T-helper 2 cell (primary cell): Measurements from ENCODE around the gene LYSMD4.
A peak's percentile ranks its signal among the peaks of the same experiment; 100 is the strongest.

Source experiments
- DNase-seq, 5 experiments: peaks; one replicate each; pipeline versions ENCODE4 v3.0.0 to v3.0.0-alpha.2; 2012 to 2022

The LYSMD4 gene

DNA sequence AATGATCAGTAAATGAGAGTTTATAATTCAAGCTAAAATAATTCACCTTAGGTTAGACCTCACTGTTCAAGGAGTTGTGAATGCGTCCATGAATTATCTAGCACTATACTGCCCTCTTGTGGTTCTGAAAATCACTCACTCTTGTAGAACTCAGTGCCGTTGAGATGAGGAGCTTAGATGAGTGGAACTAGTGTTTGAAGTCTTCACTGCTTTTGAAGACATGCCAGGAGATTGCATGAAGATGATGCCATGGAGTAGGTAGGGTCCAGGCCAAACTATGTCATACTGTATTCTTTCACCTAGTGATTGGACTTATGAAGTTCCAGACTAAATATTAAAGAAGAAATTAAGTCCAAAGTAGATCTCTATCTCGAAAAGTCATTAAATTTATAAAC is 28.8 kb downstream of the LYSMD4 start:
- peak in 2 of 5 experiments; percentile 32 to 80 for DNase-seq

GRCh38 chr15:99703603-99704443 is 29.4 kb downstream of the LYSMD4 start:
- DNase-seq: no peak

- no peak for DNase-seq
Observed at GRCh38 chr15:99702895-99703602, 30.2 kb downstream of the LYSMD4 start.

DNA sequence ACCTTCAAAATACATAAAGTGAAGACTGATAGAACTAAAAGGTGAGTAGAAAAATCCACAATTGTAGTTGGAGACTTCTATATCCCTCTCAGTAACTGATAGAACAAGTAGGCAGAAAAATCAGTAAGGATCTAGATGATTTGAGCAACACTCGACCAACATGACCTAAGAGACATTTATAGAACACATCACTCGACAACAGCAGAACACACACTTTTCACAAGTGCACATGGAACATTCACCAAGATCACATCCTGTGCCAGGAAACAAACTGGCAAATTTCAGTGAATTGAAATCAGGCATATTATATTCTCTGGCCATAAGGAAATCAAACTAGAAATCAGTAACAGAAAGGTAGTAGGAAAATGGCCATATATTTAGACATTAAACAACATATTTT is 37.1 kb downstream of the LYSMD4 start:
- no peak for DNase-seq

DNA sequence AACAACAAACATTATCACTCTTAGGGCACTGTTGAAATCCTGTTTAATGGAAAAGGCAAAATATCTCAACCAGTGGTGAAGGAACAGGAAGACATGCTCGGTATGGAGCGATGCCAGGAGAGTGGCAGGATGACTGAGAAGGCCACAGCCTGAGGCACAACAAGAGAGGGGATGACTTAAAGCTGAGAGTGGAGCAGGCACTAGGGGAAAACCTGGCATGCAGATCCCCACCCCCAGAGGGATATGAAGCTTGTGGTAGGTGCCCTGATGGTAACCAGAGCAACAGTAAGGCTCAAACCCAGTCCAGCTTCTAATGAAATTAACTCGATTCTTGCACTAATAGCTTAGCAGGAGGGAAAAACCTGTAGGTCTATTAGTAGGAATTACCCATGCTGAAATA is 40.4 kb downstream of the LYSMD4 start:
- DNase-seq: no peak

DNA sequence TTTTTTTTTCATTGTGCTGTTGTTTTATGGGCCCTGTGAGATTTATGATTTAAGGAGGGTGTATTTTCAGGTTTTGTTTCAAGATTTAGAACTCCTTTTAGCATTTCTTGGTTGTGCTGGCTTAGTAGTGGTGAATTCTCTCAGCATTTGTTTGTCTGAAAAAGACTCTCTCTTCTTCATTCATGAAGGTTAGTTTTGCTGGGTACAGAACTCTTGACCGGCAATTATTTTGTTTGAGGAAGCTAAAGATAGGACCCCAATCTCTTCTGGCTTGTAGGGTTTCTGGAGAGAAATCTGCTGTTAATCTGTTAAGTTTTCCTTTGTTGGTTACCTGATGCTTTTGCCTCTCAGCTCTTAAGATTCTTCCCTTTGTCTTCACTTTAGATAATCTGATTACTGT is 46.9 kb downstream of the LYSMD4 start:
- DNase-seq: no peak

- peak in 1 of 5 experiments; percentile 59 for DNase-seq
Observed at GRCh38 chr15:99683000-99683670, 50.1 kb downstream of the LYSMD4 start.

GRCh38 chr15:99682455-99682854 is 50.8 kb downstream of the LYSMD4 start:
- no peak for DNase-seq

GRCh38 chr15:99681990-99682389 is 51.2 kb downstream of the LYSMD4 start:
- no peak for DNase-seq

DNA sequence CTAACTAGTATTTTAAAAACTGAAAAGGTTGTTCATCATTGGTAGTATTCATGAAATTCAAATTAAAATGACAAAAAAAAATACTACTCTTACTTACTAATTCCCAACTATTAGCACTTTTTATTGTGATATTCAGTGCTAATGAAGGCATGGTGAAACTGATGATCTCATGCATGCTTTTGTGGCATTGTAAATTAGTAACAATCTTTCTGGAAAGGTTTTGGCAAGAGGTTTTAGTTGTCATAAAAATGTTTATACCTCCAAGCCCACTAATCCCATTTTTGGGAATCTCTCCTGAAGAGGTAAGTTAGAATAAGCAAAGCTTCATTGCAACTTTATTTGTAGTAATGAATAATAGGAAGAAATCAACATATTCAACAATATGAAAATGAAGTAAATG is 53.0 kb downstream of the LYSMD4 start:
- DNase-seq: no peak

- no peak for DNase-seq
Observed at GRCh38 chr15:99677540-99678134, 55.6 kb downstream of the LYSMD4 start.
